ENCODE results near the gene SIRT7.
"Not testable (repeated sequence)": the region's sequence is repeated elsewhere in the genome, so short reads cannot be mapped to it uniquely, and the experiment has no call there.

The SIRT7 gene

DNA sequence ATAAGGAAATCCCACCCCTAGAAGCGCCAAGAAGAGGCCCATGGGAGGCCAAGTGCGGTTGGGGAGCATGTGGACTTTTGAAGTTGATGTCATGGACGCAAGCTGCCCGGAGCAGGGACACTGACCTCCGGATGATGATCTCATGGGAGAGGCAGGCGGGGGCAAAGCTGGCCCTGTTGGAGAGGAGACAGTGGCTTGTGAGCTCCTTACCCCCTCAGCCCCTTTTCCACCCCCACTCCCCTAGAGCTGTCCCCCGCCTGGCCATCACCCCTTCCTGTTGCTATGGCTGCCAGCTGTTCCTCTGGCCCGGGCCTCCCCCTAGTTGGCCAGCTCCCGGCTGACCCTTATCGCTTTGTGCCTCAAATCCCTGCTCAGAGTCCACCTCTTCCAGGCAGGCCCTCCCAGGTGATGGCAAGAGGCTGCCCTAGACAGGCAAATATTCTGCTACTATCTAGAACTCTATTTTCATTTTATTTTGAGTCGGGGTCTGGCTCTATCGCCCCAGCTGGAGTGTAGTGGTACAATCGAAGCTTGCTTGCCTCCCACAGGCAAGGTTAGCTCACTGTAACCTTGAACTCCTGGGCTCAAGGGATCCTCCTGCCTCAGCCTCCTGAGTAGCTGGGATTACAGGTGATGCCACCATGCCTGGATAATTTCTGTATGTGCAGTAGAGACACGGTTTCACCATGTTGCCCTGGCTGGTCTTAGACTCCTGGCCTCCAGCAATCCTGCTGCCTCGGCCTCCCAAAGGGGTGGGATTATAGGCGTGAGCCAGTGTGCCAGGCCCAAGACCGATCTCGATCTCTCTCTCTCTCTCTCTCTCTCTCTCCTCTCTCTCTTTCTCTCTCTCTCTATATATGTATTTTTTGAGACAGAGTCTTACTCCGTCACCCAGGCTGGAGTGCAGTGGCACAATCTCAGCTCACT is 36.4 kb upstream of the SIRT7 start:
- no peak for DNase-seq

DNA sequence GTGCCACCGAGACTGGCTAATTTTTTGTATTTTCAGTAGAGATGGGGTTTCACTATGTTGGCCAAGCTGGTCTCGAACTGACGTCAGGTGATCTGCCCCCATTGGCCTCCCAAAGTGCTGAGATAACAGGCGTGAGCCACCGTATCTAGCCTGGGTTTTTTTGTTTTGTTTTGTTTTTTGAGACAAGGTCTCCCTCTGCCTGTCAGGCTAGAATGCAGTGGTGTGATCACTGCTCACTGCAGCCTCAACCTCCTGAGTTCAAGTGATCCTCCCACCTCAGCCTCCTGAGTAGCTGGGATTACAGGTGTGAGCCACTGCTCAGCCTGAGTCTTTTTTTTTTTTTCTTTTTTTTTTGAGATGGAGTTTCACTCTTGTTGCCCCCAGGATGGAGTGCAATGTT is 35.5 kb upstream of the SIRT7 start:
- DNase-seq: not testable (repeated sequence)

DNA sequence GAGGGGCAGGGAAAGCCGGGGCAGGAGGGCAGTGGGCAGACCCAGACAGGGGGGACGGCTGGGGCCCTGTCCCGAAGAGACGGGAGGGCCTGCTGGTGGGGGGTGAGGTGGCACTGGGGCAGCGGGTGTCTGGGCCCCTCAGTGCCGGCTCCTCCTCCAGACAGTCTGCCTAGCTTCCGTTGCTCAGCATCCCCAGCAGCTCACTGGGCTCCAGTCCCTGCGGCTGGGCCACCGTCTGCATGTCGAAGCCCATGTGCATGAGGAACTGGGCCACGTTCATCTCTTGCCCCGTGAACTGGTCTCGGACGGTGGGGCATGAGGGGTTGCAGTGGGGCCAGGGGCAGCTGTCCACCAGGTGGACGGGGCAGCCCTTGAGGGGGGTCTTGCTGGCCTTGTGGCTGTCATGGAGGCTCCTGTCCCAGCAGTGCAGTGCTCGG is 34.8 kb upstream of the SIRT7 start:
- DNase-seq: no peak

DNA sequence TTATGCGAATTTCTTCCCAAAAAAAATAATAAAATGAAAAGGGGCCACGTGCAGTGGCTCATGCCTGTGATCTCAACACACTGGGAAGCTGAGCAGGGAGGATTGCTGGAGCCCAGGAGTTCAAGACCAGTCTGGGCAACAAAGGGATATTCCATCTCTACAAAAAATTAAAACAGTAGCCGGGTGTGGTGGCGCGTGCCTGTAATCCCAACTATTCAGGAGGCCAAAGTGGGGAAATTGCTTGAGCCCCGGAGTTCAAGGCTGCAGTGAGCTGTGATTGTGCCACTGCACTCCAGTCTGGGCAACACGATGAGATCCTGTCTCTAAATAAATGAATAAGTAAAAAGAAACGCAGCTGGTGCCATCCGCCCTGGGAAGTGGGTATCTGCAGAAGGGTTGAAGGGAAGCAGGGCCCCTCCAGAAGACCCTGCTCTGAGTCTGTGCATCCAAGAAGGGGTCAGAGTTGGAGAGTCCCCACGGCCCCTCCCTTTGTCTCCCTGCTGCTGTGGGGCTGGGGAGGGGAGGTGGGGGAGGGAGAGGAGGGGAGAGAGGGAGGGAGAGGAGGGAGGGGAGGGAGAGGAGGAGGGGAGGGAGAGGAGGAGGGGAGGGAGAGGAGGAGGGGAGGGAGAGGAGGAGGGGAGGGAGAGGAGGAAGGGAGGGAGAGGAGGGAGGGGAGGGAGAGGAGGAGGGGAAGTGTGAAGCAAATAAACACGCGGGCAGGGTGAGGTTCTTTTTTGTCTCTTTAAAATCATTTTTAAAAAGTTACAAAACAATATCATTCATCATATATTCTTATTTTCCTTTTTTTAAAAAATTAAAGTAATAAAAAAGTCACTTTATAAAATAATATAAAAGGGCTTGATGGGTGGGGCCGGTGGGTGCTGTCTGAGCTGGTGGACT is 34.1 kb upstream of the SIRT7 start:
- no peak for DNase-seq

DNA sequence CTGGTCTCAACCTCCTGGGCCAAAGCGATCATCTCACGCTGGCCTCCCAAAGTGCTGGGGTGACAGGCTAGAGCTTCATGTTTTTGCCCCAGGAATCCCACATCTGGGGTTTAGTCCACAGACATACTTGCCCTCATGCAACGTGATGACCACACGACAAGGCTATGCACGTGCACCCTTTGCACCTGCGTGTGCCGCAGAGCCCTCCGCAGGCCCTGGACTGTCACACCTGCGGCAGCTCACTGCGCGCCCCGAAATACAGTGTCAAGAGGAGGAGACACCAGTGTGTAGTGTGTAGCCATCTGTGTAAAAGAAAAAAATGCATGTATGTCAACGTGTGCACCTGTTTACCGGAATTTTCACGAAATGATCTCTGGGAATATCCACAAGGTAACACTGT is 32.5 kb upstream of the SIRT7 start:
- DNase-seq: no peak

DNA sequence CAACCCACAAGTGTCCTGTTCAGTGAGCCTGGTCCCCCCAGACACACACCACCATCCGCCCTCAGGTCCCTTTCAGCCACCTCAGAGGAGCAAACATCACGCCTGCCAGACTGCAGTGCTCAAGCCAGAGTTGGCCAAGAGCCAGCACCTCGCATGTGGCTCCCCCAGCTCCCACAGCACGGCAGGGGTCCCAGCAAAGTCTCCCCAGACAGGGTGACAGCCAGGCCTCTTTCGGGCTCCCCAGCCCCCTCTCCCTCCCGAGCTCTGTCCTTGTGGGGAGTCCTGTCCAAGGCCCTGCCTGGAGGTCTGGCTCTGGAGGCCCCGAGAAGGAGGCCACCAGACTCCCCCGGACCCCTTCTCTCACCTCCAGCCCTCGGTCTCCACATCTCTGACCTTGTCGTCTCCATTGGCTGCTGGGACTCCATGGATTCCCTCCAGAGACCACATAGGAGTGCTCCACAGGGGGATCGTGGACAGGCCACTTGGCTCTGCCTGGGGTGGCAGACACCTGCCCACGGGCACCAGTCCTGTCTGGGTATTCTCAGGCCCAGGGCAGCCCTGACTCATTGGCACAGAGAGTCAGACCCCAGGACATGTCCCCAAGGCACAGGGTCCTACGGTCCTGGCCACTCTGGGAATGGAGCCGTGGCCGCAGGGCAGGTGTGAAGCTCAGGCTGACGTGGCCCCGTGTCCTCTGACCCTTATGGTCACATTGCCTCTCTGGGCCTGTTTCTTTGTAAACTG is 30.8 kb upstream of the SIRT7 start:
- no peak for DNase-seq

DNA sequence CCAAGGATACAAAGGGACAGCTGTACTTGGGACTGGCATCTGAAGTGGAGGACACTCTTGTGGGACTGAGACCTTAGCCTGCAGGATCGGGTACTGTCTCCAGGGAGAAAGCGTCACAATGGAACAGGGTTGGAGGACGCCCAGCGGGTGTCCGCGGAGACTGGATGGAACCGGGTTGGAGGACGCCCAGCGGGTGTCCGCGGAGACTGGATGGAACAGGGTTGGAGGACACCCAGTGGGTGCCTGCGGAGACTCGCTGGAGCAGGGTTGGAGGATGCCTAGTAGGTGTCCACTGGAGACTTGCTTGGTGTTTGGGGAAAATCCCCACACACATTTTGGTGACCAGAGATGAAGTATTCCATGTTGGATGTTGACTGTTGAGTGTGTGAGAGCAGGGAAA is 29.2 kb upstream of the SIRT7 start, which contains the start of gene MYADML2:
Gene MYADML2, minus strand, starts transcription at position 45 of the 400 bp plus-strand sequence. CDS start 5,492 bp downstream, outside the sequence.
- DNase-seq: no peak

DNA sequence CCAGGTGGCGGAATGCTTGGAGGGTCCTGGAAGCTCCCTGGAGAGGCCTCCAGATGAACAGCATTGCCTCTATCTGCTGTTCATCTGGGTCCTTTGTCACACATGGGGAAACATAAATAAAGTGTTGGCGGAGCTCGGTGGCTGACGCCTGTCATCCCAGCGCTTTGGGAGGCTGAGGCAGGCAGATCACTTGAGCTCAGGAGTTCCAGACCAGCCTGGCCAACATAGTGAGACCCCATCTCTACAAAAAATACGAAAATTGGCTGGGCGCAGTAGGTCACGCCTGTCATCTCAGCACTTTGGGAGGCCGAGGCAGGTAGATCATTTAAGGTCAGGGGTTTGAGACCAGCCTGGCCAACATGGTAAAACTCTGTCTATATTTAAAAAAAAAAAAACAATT is 26.9 kb upstream of the SIRT7 start:
- DNase-seq: no peak

DNA sequence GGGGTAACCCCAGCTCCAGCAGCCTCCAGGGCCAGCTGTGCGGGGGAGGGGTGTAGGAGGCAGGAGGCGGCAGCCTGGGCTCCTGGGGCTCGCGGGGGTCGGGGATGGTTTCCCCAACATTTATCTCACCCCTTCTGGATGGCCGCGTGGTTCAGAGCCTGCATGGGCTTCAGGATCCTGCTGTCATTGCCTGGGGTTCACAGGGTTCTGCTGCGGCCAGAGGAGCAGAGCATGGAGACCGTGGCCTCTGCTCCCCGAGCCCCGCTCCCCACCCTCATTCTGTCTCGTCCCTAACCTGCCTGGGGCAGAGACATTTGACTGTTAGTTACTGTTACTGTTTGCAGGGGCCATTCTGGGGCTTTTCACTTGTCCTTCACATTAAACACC is 24.2 kb upstream of the SIRT7 start:
- no peak for DNase-seq

DNA sequence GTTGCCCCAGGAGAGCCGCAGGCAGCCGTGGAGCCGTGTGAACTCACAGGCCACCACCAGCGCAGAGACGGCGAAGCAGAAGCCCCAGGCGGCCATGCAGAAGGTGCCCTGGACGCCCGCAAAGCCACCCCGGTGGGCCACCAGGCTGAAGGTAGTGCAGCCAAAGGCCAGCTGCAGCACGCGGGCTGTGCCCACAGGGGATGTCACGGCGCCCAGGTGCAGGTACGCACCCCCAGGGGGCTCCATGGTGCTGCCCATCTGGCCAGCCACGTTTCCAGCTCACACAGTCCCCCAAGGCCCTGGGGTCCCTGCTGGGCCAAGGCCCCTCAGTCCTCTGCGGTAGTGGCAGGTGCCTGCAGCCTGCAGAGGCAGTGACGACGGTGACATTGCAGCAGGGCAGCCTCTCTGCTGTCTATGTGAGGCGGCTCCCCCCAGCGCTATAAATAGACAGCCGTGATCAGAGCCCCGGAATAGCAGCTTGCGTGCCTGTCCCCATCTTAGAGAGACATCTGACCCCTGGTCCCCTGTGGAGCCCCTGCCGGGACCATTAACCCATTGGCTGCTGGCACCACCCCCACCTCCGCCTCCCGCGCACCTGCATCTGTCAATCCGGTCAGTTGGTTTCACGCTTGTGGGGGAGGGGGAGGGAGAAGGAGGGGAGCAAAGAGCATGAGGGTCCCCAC is 23.6 kb upstream of the SIRT7 start:
- no peak for DNase-seq

DNA sequence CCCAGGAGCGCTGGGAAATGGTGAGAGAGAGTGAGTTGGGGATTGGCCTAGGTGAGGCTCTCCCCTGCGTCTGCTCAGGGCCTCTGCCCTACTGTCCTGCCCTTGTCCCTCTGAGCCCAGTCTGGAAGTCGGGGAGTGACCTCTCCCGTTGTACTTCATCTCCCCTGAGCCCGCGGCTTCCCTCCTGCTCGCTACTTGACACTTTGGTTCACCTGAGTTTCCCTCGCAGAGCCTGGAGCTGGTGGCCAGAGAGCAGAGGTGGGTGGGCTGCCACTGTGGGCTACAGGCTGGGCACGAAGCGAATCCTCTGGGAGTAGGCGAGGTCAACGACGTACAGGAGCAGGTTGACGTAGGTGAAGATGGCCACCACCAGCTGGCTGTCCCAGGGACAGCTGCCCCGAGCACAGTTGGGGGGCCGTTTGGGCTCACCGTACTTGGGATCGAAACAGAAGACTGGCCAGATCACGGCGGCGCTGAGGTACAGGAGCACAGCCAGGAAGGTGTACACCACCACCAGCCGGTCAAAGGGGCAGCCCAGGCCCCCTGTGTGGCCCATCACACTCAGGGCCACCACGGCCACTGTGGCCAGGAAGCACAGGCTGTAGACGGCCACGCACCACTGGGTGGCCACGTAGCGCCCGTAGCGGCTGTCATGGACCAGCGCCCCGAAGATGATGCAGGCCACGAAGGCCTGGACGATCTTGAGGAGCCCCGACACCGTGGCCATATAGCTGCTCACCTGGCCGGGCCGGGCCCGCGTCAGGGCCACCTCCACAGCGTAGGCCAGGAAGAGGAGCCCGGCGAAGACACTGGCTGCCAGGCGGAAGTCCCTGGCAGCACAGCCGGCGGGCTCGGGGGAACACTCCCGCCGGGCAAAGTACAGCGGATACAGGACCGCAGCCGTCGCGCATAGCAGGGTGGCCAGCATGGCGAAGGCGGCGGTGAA is 22.8 kb upstream of the SIRT7 start:
- DNase-seq: no peak

DNA sequence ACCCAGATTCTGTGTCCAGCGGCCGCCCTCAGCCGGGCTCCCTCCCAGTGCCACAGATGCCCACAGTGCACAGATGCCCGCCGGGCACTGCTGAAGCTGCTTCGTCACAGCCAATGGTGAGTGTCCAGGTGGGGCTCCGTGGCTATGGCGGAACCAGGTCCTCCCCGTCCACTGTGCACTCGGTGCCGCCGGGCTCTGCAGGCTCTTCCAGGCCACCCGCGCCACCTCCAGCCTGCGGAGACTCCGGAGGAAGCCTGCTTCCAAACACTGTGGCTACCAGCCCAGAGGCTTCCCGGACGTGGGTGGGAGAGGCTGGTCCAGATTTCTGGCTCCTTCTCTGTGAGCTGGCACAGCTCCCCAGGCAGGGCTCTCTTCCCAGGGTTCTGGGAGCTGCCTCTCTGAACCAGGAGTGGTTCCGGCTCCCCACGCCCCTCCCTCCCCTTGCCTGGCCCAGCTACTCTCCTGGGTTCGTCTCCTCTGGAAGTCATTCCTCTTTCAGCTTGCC is 22.0 kb upstream of the SIRT7 start:
- no peak for DNase-seq

DNA sequence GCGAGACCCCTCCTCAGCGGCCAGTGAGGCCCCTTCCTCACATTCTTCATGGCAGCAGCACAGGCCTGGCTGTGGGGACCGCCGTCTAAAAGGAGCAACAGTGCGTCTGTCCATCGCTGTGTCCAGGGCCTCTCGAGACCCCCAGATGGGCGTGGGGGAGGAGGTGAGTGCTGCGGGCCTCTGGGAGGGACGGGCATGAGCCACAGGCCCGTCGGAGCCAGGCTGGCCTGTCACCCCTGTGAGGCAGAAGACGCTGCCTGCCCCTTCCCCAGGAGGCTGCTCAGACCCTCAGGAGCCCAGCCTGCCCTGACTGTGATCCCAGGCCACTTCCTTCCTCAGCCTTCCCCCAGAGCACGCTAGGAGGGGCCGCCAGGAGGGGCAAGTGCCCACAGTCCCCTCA is 21.2 kb upstream of the SIRT7 start:
- no peak for DNase-seq

DNA sequence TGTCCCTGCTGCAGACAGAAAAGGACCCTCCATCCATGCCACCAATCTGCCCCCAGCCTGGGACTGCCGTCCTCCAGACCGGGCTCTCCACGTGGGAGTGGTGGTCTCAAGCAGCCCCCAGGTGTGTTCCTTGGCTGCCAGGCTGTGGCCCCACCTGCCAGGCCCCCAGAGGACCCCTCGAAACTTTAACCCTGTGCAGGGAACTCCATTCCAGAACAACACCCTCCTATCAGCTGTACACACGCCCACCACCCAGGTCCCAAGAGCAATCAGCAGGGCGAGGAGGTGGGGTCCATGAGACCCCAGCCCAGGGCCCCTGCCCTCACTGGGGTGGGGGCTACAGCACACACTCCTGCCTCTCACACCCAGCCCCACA is 17.7 kb upstream of the SIRT7 start:
- DNase-seq: no peak

DNA sequence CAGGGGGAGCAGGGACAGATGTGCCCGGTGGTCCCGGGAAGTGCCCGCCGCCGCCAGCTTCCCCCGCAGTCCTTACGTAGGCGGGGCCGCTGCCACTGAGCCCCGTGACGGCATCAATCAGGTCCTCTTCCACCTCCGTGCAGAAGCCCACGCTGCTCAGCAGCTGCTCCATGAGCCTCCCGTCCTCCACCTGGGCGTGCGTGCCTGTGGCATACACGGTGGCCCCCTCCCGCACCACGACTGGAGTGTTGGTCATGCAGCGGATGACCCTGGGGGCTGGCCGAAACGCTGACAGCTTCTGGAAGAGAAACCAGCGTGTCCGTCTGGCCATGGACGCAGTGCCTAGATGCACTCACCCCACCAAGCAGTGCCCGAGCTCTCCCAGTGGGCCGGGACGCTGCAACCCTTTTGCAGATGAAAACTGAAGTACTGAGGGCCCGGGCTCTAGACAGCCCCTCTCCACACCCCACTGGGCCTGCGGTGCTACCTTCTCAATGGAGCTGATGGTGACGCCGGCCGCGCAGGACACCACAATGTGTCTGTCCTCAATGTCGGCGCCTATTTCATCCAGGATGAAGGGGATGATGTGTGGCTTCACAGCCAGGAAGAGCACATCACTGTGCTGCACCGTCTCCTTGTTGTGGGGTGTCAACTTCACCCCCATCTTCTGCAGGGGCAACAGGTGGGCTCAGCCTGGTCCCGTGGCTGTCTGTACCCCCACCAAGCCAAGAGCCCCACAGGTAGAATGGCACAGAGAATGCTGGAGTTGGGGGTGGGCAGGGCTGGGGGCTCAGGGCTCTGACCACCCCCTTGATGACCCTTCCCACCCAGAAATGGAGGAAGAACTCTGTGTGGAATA is 17.1 kb upstream of the SIRT7 start:
- no peak for DNase-seq

DNA sequence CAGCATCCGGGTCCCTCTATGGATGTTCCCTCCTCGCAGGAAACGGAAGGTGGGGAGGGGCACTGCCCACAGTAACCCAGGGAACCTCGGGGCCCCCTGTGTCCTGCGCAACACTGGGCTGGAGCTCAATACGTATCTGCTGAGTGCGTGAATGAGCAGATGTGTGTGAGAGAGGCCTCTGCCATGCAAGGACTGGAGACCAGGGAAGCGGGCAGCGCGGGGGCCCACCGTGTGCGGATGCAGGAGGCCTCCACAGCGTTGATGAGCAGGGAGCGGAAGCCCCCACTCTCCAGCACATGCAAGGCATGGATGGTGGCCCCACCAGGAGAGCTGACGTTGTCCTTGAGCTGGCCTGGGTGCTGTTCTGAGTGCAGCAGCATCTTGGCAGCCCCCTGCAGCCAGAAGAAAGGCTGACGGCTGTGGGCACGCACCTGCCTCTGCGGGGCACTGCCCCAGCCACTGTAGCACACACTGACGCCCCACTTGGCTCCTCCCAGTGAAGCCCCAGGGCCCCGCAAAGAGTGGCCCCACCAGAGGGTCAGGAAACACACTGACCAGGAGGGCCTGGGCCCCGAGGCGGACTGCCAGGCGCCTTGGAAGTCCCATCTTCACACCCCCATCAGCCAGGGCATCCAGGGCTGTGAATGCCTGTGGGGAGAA is 16.3 kb upstream of the SIRT7 start:
- no peak for DNase-seq

DNA sequence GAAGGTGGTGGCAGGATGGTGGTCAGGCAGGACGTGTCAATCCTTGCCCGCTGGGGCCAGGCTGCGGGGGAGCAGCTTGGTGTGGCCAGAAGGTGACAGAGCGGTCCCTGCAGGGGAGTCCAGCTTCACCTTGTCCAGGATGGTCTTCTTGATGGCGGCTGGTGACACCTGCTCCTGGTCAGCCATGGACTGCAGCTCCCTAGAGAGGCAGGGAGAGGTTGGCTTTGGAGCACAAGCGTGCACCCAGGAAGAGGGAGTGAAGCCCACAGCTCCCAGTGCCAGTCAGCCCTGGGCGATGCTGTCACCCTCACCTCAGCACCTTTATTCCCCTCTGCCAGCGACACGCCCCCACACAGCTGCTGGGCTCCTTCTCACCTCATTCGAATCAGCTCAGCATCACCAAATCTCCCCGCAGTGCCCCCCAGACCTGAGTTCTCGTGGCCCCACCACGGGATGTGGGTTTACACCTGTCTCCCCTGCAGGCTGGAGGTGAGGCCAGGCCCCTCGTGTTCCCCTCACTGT is 15.3 kb upstream of the SIRT7 start:
- DNase-seq: no peak

DNA sequence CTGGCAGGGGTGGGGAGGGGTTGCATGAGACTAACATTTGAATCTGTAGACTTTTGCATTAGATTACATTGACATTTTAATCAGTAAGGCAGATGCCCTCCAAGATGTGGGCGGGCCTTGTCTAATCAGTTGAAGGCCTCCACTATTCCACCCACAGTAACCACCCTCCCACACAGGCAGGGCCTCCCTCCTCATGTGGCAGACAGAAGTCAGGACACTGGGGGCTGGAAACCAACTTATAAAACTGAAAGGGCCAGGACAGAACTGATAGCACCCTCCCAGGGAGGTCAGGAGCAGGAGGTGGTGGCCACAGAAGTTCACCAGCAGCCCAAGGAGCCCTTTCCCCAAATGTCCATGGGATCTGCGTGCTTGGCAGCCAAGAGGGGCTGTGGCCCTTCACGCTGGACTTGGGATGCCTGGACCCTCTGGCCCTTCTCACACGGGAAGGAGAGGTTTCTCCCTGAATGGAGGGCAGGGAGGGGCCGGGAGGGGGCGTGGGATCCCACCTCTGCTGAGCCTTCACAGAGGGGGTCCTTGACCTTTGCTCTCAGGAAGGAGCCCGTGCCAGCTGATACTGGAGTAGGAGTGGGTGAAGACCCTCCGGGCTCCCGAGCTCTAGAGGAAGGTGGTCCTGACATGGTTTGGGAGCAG is 14.5 kb upstream of the SIRT7 start:
- no peak for DNase-seq

All from NCI-H2107 (cell line).